Body of pancreas (tissue), 4 donors: ENCODE measurements around the gene USP40. TPM values are rescaled to one million over a fixed set of nuclear protein-coding genes. Genes with fewer than 3 reads are reported as not detected.

ENCODE experiments used
- ATAC-seq: fragments of 150-250 bp; one replicate; pipeline ENCODE4 v1.9.1; 2016
- DNase-seq, 4 donors: peaks; one replicate each; pipeline ENCODE4 v3.0.0-alpha.2; 2019
- H3K27ac ChIP-seq, 4 donors: fragments of 200-600 bp; sonication (generic); 1 replicate in 3 of 4; 2 replicates in 1 of 4; pipeline versions ENCODE4 v1.5.1 to v1.6.1; 2016 to 2019; ENCODE audit warnings: mild to moderate bottlenecking in 1 of 4, mixed read lengths in 1 of 4, moderate library complexity in 1 of 4
- H3K27me3 ChIP-seq, 2 donors: fragments of 200-600 bp; sonication (generic); one replicate each; pipeline ENCODE4 v1.6.0; 2016; ENCODE audit warnings: mild to moderate bottlenecking in 1 of 2
- H3K36me3 ChIP-seq, 2 donors: fragments of 200-600 bp; sonication (generic); replicated peaks in 1 of 2; 2 replicates each; pipeline ENCODE4 v1.5.1; 2016; ENCODE audit warnings: low read depth in 2 of 2; ENCODE audit not compliant: insufficient read depth in 1 of 2
- H3K4me1 ChIP-seq: fragments of 200-600 bp; sonication (generic); one replicate; pipeline ENCODE4 v1.6.0; 2016
- H3K4me3 ChIP-seq, 2 donors: fragments of 200-600 bp; sonication (generic); 1 replicate in 1 of 2; 2 replicates in 1 of 2; pipeline ENCODE4 v1.5.1; 2016 to 2019
- H3K9me3 ChIP-seq, 3 donors: fragments of 200-600 bp; sonication (generic); 1 replicate in 2 of 3; 2 replicates in 1 of 3; pipeline ENCODE4 v1.5.1; 2016
- CTCF ChIP-seq, 7 experiments: fragments of 450-650 bp in 4 of 7; fragments of 200-600 bp in 3 of 7; sonication (generic) in 3 of 7; IDR thresholded peaks; one replicate each; pipeline ENCODE4 v1.5.1; 2016 to 2019; ENCODE audit warnings: antibody characterized with exemption in 7 of 7
- POLR2A ChIP-seq, 3 donors: fragments of 450-650 bp; IDR thresholded peaks; one replicate each; pipeline ENCODE4 v1.6.1; 2016; ENCODE audit warnings: antibody characterized with exemption in 3 of 3, mild to moderate bottlenecking in 2 of 3
- WGBS, 2 donors: methylation state at CpG; one replicate each; pipeline ENCODE4 v1.1.5; 2017; 5-methylcytosine and 5-hydroxymethylcytosine counted together
- intact Hi-C: fragments of 100-400 bp; cut with DNase I; formaldehyde crosslinking; loops from one replicate; pipeline ENCODE4 v1.15.1; 2023
- total RNA-seq, 2 donors: library from RNA; depleted of rRNA; stranded (reverse); fragments of >200 nt; gene quantifications; one replicate each; pipeline ENCODE4 v1.1.0, GENCODE V29; 2016

The USP40 gene
- total RNA-seq, 2 donors from 2014 or later, result 34.9 to 38.9 TPM

DNA sequence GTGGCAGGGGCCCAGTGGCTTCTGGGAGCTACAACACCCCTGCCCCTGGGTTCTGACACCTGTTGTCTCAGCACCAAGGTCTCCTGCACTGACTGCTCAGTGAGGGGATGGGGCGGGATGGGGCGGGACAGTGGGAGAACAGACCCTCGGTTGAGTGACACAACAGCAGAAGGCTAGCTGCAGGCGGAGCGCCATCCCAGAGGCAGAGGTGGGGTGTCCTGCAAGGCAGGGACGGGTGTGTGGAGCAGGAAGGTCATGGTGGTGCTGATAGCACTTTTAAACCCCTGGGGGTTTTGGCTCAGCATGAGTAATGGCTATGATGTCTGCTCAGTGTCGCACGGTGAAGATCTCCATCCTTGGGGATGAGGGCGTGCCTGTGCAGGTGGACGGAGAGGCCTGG lies 107.2 kb downstream of the USP40 start:
- Histone ChIP-seq H3K27ac (no peak overlapping the region), H3K36me3 (peaks cover 0 to 8% of the 10 kb centered on the region in 2 donors), H3K9me3 (no peaks in the 10 kb centered on the region), H3K4me1 (no peaks in the 10 kb centered on the region), H3K27me3 (no peaks in the 10 kb centered on the region), H3K4me3 (no peak overlapping the region)
- TF ChIP-seq POLR2A (IDR thresholded peaks at IDR 0.05) (no peak), CTCF (IDR thresholded peaks at IDR 0.05) (no peak)
- no peak for ATAC-seq
- no peak for DNase-seq
- intact Hi-C loops, result no loop called here
- 94 to 100% methylated on average over 10 of the region's 10 CpGs for WGBS, 2 donors

DNA sequence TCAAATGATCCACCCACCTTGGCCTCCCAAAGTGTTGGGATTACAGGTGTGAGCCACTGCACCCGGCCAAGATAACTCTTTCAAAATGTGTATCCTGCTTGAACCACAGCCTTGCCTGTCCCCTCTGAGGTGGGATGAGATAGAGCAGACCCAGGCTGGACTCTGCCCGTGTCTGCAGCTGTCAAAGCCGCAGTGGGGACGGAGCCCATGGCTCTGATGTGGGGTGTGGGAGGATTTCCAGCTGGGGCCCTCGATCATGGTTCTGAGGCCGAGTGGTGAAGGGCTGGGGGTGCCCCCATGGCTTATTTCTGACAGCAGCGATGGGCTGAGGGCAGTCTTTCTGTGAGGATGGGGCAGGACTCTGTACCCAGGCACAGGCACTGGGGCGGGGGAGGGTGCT lies 107.8 kb downstream of the USP40 start:
- no peak for DNase-seq
- Histone ChIP-seq H3K9me3 (no peaks in the 10 kb centered on the region), H3K27ac (no peak overlapping the region), H3K4me1 (no peaks in the 10 kb centered on the region), H3K4me3 (no peak overlapping the region), H3K36me3 (peaks cover 0 to 10% of the 10 kb centered on the region in 2 donors), H3K27me3 (no peaks in the 10 kb centered on the region)
- WGBS, 2 donors, result 67 to 89% methylated on average over 1 to 8 of the region's 8 CpGs
- ATAC-seq, result no peak
- TF ChIP-seq POLR2A (IDR thresholded peaks at IDR 0.05) (no peak), CTCF (IDR thresholded peaks at IDR 0.05) (no peak)
- intact Hi-C loops, result no loop called here

DNA sequence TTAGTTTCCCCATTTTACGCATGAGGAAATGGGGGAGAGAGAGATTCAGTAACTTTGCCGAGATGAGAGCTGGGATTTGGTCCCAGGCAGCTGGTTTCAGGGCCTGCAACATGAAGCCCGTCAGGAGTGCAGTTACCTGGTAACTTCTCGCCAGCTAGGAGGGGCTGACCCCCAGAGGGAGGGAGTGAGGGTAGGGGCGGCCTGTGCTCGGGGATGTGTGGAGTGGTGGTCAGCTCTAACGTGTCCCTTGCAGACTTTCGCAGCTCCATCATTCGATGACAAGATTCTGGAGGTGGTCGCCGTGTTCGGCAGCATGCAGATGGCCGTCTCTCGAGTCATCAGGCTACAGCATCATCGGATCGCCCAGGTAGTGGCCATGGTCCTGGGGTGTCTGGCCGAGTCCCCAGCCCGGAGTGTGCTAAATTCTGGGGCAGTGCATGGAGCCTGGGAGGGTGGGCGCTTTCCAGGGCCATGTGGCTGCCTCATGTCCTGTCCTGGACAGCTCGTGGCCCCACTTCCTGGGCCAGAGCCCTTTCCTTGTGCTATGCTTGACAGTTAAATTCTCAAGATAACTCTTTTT lies 108.5 kb downstream of the USP40 start:
- intact Hi-C loops, result no loop called here
- H3K4me1 ChIP-seq, result no peaks in the 10 kb centered on the region
- ATAC-seq (no peak), DNase-seq (no peak)
- no peak for TF ChIP-seq POLR2A (IDR thresholded peaks at IDR 0.05)
- no peak for TF ChIP-seq CTCF (IDR thresholded peaks at IDR 0.05)
- peaks cover 0 to 6% of the 10 kb centered on the region in 2 donors for H3K36me3 ChIP-seq
- no peaks in the 10 kb centered on the region for H3K9me3 ChIP-seq
- no peak overlapping the region for H3K27ac ChIP-seq
- H3K27me3 ChIP-seq, result no peaks in the 10 kb centered on the region
- no peak overlapping the region for H3K4me3 ChIP-seq
- 91 to 93% methylated on average over 11 to 20 of the region's 20 CpGs for WGBS, 2 donors

- H3K4me3 ChIP-seq, result no peak overlapping the region
- no peaks in the 10 kb centered on the region for H3K27me3 ChIP-seq
- DNase-seq (no peak), ATAC-seq (no peak)
- intact Hi-C loops, result no loop called here
- WGBS, 2 donors, result 89 to 97% methylated on average over 5 of the region's 5 CpGs
- H3K27ac ChIP-seq, result no peak overlapping the region
- peaks cover 0 to 10% of the 10 kb centered on the region in 2 donors for H3K36me3 ChIP-seq
- no peaks in the 10 kb centered on the region for H3K9me3 ChIP-seq
- TF ChIP-seq CTCF (IDR thresholded peaks at IDR 0.05), result no peak
- no peak for TF ChIP-seq POLR2A (IDR thresholded peaks at IDR 0.05)
- no peaks in the 10 kb centered on the region for H3K4me1 ChIP-seq
Observed at GRCh38 chr2:233457356-233457755, 109.2 kb downstream of the USP40 start.

DNA sequence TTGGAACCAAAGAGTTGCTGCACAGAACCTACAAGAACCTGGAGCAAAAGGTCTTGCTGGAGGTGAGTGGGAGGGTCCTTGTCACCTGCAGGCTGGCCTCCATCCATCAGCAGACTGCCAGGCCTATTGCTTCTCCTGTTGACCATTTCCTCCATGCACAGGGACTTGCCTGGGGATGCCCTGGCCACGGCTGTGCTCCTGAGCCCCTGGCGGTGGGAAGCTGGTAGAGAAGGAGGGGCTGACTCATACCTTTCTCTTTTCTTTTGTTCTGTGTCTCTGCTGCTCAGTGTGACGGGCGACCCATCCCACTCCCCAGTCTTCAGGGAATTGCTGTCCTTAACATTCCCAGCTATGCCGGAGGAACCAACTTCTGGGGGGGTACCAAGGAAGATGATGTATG lies 109.6 kb downstream of the USP40 start:
- DNase-seq, result no peak
- TF ChIP-seq CTCF (IDR thresholded peaks at IDR 0.05) (no peak), POLR2A (IDR thresholded peaks at IDR 0.05) (no peak)
- H3K4me1 ChIP-seq, result no peaks in the 10 kb centered on the region
- no peaks in the 10 kb centered on the region for H3K27me3 ChIP-seq
- H3K27ac ChIP-seq, result no peak overlapping the region
- no peaks in the 10 kb centered on the region for H3K9me3 ChIP-seq
- H3K4me3 ChIP-seq, result no peak overlapping the region
- intact Hi-C loops, result no loop called here
- ATAC-seq, result no peak
- 82 to 100% methylated on average over 5 of the region's 5 CpGs for WGBS, 2 donors
- peaks cover 0 to 13% of the 10 kb centered on the region in 2 donors for H3K36me3 ChIP-seq
